ENCODE results near the gene EXD3.

EXD3 gene

GRCh38 chr9:137352511-137353222 is 70.3 kb downstream of the EXD3 start:
- H3K4me3 ChIP-seq (ENCODE audit: low read depth, low read length), result no peak overlapping the region
- H3K27me3 ChIP-seq (replicated peaks), result no peaks in the 10 kb centered on the region
- in situ Hi-C loops (cut with HindIII; ENCODE audit: low pct_ligation_motif_present, low sequenced_read_pairs), result no loop called here
- no peak for DNase-seq
- no peaks in the 10 kb centered on the region for H3K36me3 ChIP-seq (replicated peaks)
- H3K27ac ChIP-seq, result no peak overlapping the region
- TF ChIP-seq CTCF (IDR thresholded peaks at IDR 0.05; ENCODE audit: low read depth, low read length, missing control alignments), result no peak

GRCh38 chr9:137351781-137352501 is 71.0 kb downstream of the EXD3 start:
- Histone ChIP-seq H3K27ac (no peak overlapping the region), H3K36me3 (replicated peaks) (no peaks in the 10 kb centered on the region), H3K4me3 (ENCODE audit: low read depth, low read length) (no peak overlapping the region), H3K27me3 (replicated peaks) (no peaks in the 10 kb centered on the region)
- no peak for DNase-seq
- in situ Hi-C loops (cut with HindIII; ENCODE audit: low pct_ligation_motif_present, low sequenced_read_pairs), result no loop called here
- no peak for TF ChIP-seq CTCF (IDR thresholded peaks at IDR 0.05; ENCODE audit: low read depth, low read length, missing control alignments)

GRCh38 chr9:137350696-137351584 is 72.0 kb downstream of the EXD3 start:
- TF ChIP-seq CTCF (IDR thresholded peaks at IDR 0.05; ENCODE audit: low read depth, low read length, missing control alignments), result peak; percentile 3
- no peak for DNase-seq
- Histone ChIP-seq H3K36me3 (replicated peaks) (no peaks in the 10 kb centered on the region), H3K4me3 (ENCODE audit: low read depth, low read length) (no peak overlapping the region), H3K27me3 (replicated peaks) (no peaks in the 10 kb centered on the region), H3K27ac (no peak overlapping the region)
- in situ Hi-C loops (cut with HindIII; ENCODE audit: low pct_ligation_motif_present, low sequenced_read_pairs), result no loop called here

GRCh38 chr9:137349471-137350033 is 73.4 kb downstream of the EXD3 start:
- in situ Hi-C loops (cut with HindIII; ENCODE audit: low pct_ligation_motif_present, low sequenced_read_pairs), result no loop called here
- H3K27me3 ChIP-seq (replicated peaks), result no peaks in the 10 kb centered on the region
- no peak for DNase-seq
- no peaks in the 10 kb centered on the region for H3K36me3 ChIP-seq (replicated peaks)
- no peak for TF ChIP-seq CTCF (IDR thresholded peaks at IDR 0.05; ENCODE audit: low read depth, low read length, missing control alignments)
- no peak overlapping the region for H3K27ac ChIP-seq
- H3K4me3 ChIP-seq (ENCODE audit: low read depth, low read length), result no peak overlapping the region

GRCh38 chr9:137348769-137349470 is 74.0 kb downstream of the EXD3 start:
- DNase-seq, result no peak
- H3K27ac ChIP-seq, result no peak overlapping the region
- TF ChIP-seq CTCF (IDR thresholded peaks at IDR 0.05; ENCODE audit: low read depth, low read length, missing control alignments), result no peak
- in situ Hi-C loops (cut with HindIII; ENCODE audit: low pct_ligation_motif_present, low sequenced_read_pairs), result no loop called here
- no peaks in the 10 kb centered on the region for H3K36me3 ChIP-seq (replicated peaks)
- no peaks in the 10 kb centered on the region for H3K27me3 ChIP-seq (replicated peaks)
- H3K4me3 ChIP-seq (ENCODE audit: low read depth, low read length), result no peak overlapping the region

Data from brain microvascular endothelial cell (primary cell).